Activated naive CD4-positive, alpha-beta T cell treated with anti-CD3 and anti-CD28 coated beads, Interleukin-2, amount 50 U/mL, for 24 hours (primary cell): Measurements from ENCODE around the gene SLC9A7.
A peak's percentile ranks its signal among the peaks of the same experiment; 100 is the strongest.

Experiments used
- H3K27ac Mint-ChIP-seq: one replicate; pipeline ENCODE4 v1.8.0; 2021; ENCODE audit warnings: mild to moderate bottlenecking, mixed read lengths
- H3K27me3 Mint-ChIP-seq: one replicate; pipeline ENCODE4 v1.8.0; 2021; ENCODE audit warnings: mixed read lengths
- H3K36me3 Mint-ChIP-seq: one replicate; pipeline ENCODE4 v1.8.0; 2021; ENCODE audit warnings: mixed read lengths
- H3K4me1 Mint-ChIP-seq: one replicate; pipeline ENCODE4 v1.8.0; 2021; ENCODE audit warnings: mixed read lengths
- H3K4me3 Mint-ChIP-seq: one replicate; pipeline ENCODE4 v1.8.0; 2021; ENCODE audit warnings: mild to moderate bottlenecking, mixed read lengths
- H3K9me3 Mint-ChIP-seq: one replicate; pipeline ENCODE4 v1.8.0; 2021; ENCODE audit warnings: mixed read lengths

The SLC9A7 gene

GRCh38 chrX:46588263-46588662 lies 170.7 kb downstream of the SLC9A7 start:
- Mint-ChIP-seq H3K27ac (peak overlapping the region; percentile 87), H3K36me3 (peaks cover 1% of the 10 kb centered on the region), H3K9me3 (no peaks in the 10 kb centered on the region), H3K4me1 (peaks cover 39% of the 10 kb centered on the region), H3K4me3 (peak overlapping the region; percentile 77), H3K27me3 (no peaks in the 10 kb centered on the region)

- H3K36me3 Mint-ChIP-seq, result peaks cover 1% of the 10 kb centered on the region
- peak overlapping the region; percentile 77 for H3K4me3 Mint-ChIP-seq
- peaks cover 38% of the 10 kb centered on the region for H3K4me1 Mint-ChIP-seq
- peak overlapping the region; percentile 87 for H3K27ac Mint-ChIP-seq
- no peaks in the 10 kb centered on the region for H3K27me3 Mint-ChIP-seq
- no peaks in the 10 kb centered on the region for H3K9me3 Mint-ChIP-seq
Measured at GRCh38 chrX:46587753-46588171, 171.2 kb downstream of the SLC9A7 start.

GRCh38 chrX:46587158-46587557 lies 171.8 kb downstream of the SLC9A7 start:
- Mint-ChIP-seq H3K4me3 (peak overlapping the region; percentile 41), H3K27me3 (no peaks in the 10 kb centered on the region), H3K36me3 (peaks cover 1% of the 10 kb centered on the region), H3K4me1 (peaks cover 35% of the 10 kb centered on the region), H3K27ac (peak overlapping the region; percentile 69), H3K9me3 (no peaks in the 10 kb centered on the region)

- Mint-ChIP-seq H3K27ac (no peak overlapping the region), H3K36me3 (no peaks in the 10 kb centered on the region), H3K9me3 (no peaks in the 10 kb centered on the region), H3K27me3 (no peaks in the 10 kb centered on the region), H3K4me1 (peaks cover 27% of the 10 kb centered on the region), H3K4me3 (no peak overlapping the region)
Measured at GRCh38 chrX:46584736-46585135, 174.2 kb downstream of the SLC9A7 start.

GRCh38 chrX:46582966-46583365 lies 176.0 kb downstream of the SLC9A7 start:
- Mint-ChIP-seq H3K4me1 (peaks cover 18% of the 10 kb centered on the region), H3K9me3 (no peaks in the 10 kb centered on the region), H3K27ac (no peak overlapping the region), H3K36me3 (no peaks in the 10 kb centered on the region), H3K4me3 (no peak overlapping the region), H3K27me3 (no peaks in the 10 kb centered on the region)

- no peaks in the 10 kb centered on the region for H3K36me3 Mint-ChIP-seq
- H3K27me3 Mint-ChIP-seq, result no peaks in the 10 kb centered on the region
- H3K4me3 Mint-ChIP-seq, result no peak overlapping the region
- H3K9me3 Mint-ChIP-seq, result no peaks in the 10 kb centered on the region
- H3K4me1 Mint-ChIP-seq, result peaks cover 20% of the 10 kb centered on the region
- no peak overlapping the region for H3K27ac Mint-ChIP-seq
Measured at GRCh38 chrX:46582325-46582724, 176.6 kb downstream of the SLC9A7 start.

- Mint-ChIP-seq H3K27me3 (no peaks in the 10 kb centered on the region), H3K4me3 (no peak overlapping the region), H3K4me1 (peaks cover 27% of the 10 kb centered on the region), H3K9me3 (no peaks in the 10 kb centered on the region), H3K36me3 (no peaks in the 10 kb centered on the region), H3K27ac (no peak overlapping the region)
Measured at GRCh38 chrX:46580613-46581012, 178.3 kb downstream of the SLC9A7 start.

- Mint-ChIP-seq H3K27ac (no peak overlapping the region), H3K27me3 (no peaks in the 10 kb centered on the region), H3K4me3 (no peak overlapping the region), H3K9me3 (no peaks in the 10 kb centered on the region), H3K4me1 (peaks cover 29% of the 10 kb centered on the region), H3K36me3 (no peaks in the 10 kb centered on the region)
Measured at GRCh38 chrX:46579250-46579649, 179.7 kb downstream of the SLC9A7 start.

GRCh38 chrX:46577221-46578005 lies 181.5 kb downstream of the SLC9A7 start:
- no peaks in the 10 kb centered on the region for H3K27me3 Mint-ChIP-seq
- peak overlapping the region; percentile 36 for H3K4me3 Mint-ChIP-seq
- no peaks in the 10 kb centered on the region for H3K36me3 Mint-ChIP-seq
- H3K9me3 Mint-ChIP-seq, result no peaks in the 10 kb centered on the region
- no peak overlapping the region for H3K27ac Mint-ChIP-seq
- peaks cover 38% of the 10 kb centered on the region for H3K4me1 Mint-ChIP-seq

GRCh38 chrX:46576458-46576857 lies 182.5 kb downstream of the SLC9A7 start:
- Mint-ChIP-seq H3K4me1 (peaks cover 47% of the 10 kb centered on the region), H3K9me3 (no peaks in the 10 kb centered on the region)

GRCh38 chrX:46575991-46576392 lies 182.9 kb downstream of the SLC9A7 start:
- no peak overlapping the region for H3K27ac Mint-ChIP-seq
- no peaks in the 10 kb centered on the region for H3K27me3 Mint-ChIP-seq
- no peaks in the 10 kb centered on the region for H3K36me3 Mint-ChIP-seq
- peak overlapping the region; percentile 76 for H3K4me3 Mint-ChIP-seq
- no peaks in the 10 kb centered on the region for H3K9me3 Mint-ChIP-seq
- peaks cover 47% of the 10 kb centered on the region for H3K4me1 Mint-ChIP-seq

More at GRCh38 chrX:46576458-46576857, 182.5 kb downstream of the SLC9A7 start:
- Mint-ChIP-seq H3K4me3 (peak overlapping the region; percentile 76), H3K27me3 (no peaks in the 10 kb centered on the region), H3K36me3 (no peaks in the 10 kb centered on the region), H3K27ac (no peak overlapping the region)

GRCh38 chrX:46575586-46575985 lies 183.3 kb downstream of the SLC9A7 start:
- no peaks in the 10 kb centered on the region for H3K27me3 Mint-ChIP-seq
- H3K9me3 Mint-ChIP-seq, result no peaks in the 10 kb centered on the region
- H3K36me3 Mint-ChIP-seq, result no peaks in the 10 kb centered on the region
- no peak overlapping the region for H3K27ac Mint-ChIP-seq
- H3K4me1 Mint-ChIP-seq, result peaks cover 47% of the 10 kb centered on the region
- peak overlapping the region; percentile 76 for H3K4me3 Mint-ChIP-seq

GRCh38 chrX:46574774-46575381 lies 184.0 kb downstream of the SLC9A7 start:
- peaks cover 47% of the 10 kb centered on the region for H3K4me1 Mint-ChIP-seq
- no peaks in the 10 kb centered on the region for H3K36me3 Mint-ChIP-seq
- H3K27me3 Mint-ChIP-seq, result no peaks in the 10 kb centered on the region
- H3K9me3 Mint-ChIP-seq, result no peaks in the 10 kb centered on the region
- peak overlapping the region; percentile 66 for H3K4me3 Mint-ChIP-seq
- H3K27ac Mint-ChIP-seq, result no peak overlapping the region

- no peaks in the 10 kb centered on the region for H3K9me3 Mint-ChIP-seq
- H3K27ac Mint-ChIP-seq, result no peak overlapping the region
- H3K4me3 Mint-ChIP-seq, result peak overlapping the region; percentile 66
- no peaks in the 10 kb centered on the region for H3K36me3 Mint-ChIP-seq
- H3K27me3 Mint-ChIP-seq, result no peaks in the 10 kb centered on the region
- H3K4me1 Mint-ChIP-seq, result peaks cover 43% of the 10 kb centered on the region
Measured at GRCh38 chrX:46573892-46574773, 184.8 kb downstream of the SLC9A7 start.

- Mint-ChIP-seq H3K36me3 (no peaks in the 10 kb centered on the region), H3K27me3 (no peaks in the 10 kb centered on the region), H3K4me1 (peaks cover 42% of the 10 kb centered on the region), H3K27ac (peak within 1 kb of the TSS; percentile 79), H3K4me3 (peak within 1 kb of the TSS; percentile 66), H3K9me3 (no peaks in the 10 kb centered on the region)
Measured at GRCh38 chrX:46573331-46573891, 185.5 kb downstream of the SLC9A7 start, which contains the start of gene CHST7. Gene CHST7, plus strand, starts transcription at chrX:46573765. Its CDS starts 167 bp downstream, at chrX:46573932.
